K562 (cell line): ENCODE results near the gene SBF1. TPM values are rescaled to one million over a fixed set of nuclear protein-coding genes. Genes with fewer than 3 reads are reported as not detected.

Experiments
- ATAC-seq: fragments of 200-7000 bp; cut with Tn5 transposase; 3 replicates; pipeline ENCODE4 v1.9.1; 2020; ENCODE audit warnings: moderate library complexity
- BruUV-seq: library from RNA; stranded (reverse); fragments of 400-500 nt; replicated peaks from 2 replicates; lab custom pipeline; 2021; lab: Mats Ljungman, UMichigan
- CTCF ChIA-PET: fragments of 300-600 bp; formaldehyde crosslinking; extraction: SDS; loops from one replicate; lab custom pipeline; 2021; ENCODE audit warnings: low intra/inter-chr PET ratio; lab: Yijun Ruan, JAX
- POLR2A ChIA-PET: fragments of 300-600, 350-650 bp; sonication (Branson Sonifier 250); formaldehyde crosslinking; extraction: SDS; loops from one replicate; lab custom pipeline; 2021; ENCODE audit warnings: antibody characterized with exemption, inconsistent platforms; lab: Yijun Ruan, JAX
- DNase-seq, 4 experiments: peaks; one replicate each; pipeline versions ENCODE4 v3.0.0 to v3.0.0-alpha.2; 2011 to 2018; ENCODE audit warnings: low spot score in 3 of 4, mixed read lengths in 3 of 4; ENCODE audit errors: extremely low read depth in 1 of 4
- FAIRE-seq: peaks from 2 replicates; lab custom pipeline; 2011; peaks lifted over from hg19 to GRCh38; lab: Jason Lieb, UNC
- H2AFZ ChIP-seq: 2 replicates; pipeline ENCODE4 v1.6.0; 2011; ENCODE audit warnings: low read depth, low read length, control low read depth, inconsistent platforms
- H3K27ac ChIP-seq: fragments of 200-600 bp; 3 replicates; pipeline ENCODE4 v1.8.0; 2011; ENCODE audit warnings: low read depth, mild to moderate bottlenecking, control low read depth, inconsistent platforms, low read length, moderate library complexity, mixed read lengths; ENCODE audit errors: extremely low read depth
- H3K27me3 ChIP-seq, 2 experiments: fragments of 300-600 bp in 1 of 2; 2 replicates in 1 of 2; 3 replicates in 1 of 2; pipeline versions ENCODE4 v1.6.0 to v1.8.0; 2011; ENCODE audit warnings: inconsistent platforms in 2 of 2, low read length in 2 of 2, mild to moderate bottlenecking in 1 of 2, mixed read lengths in 1 of 2, moderate library complexity in 1 of 2; ENCODE audit not compliant: control insufficient read depth in 2 of 2, insufficient read depth in 2 of 2
- H3K36me3 ChIP-seq: fragments of 300-600 bp; 3 replicates; pipeline ENCODE4 v1.8.0; 2011; ENCODE audit warnings: mild to moderate bottlenecking, low read length, inconsistent platforms; ENCODE audit not compliant: control insufficient read depth, insufficient read depth
- H3K4me1 ChIP-seq, 2 experiments: fragments of 200-600 bp in 1 of 2; replicated peaks in 1 of 2; 2 replicates in 1 of 2; 3 replicates in 1 of 2; pipeline versions ENCODE4 v1.5.1 to v1.8.0; 2011; ENCODE audit warnings: inconsistent platforms in 2 of 2, low read length in 2 of 2, mild to moderate bottlenecking in 1 of 2, mixed read lengths in 1 of 2, moderate library complexity in 1 of 2; ENCODE audit not compliant: control insufficient read depth in 2 of 2, insufficient read depth in 2 of 2
- H3K4me2 ChIP-seq: 2 replicates; pipeline ENCODE4 v1.6.1; 2011; ENCODE audit warnings: low read length, control low read depth, inconsistent platforms, mixed read lengths; ENCODE audit not compliant: insufficient read depth
- H3K4me3 ChIP-seq: fragments of 200-600 bp; sonication (generic), shearing (Covaris generic); 2 replicates; pipeline ENCODE4 v1.5.1; 2016; ENCODE audit warnings: control low read depth, inconsistent platforms
- H3K79me2 ChIP-seq: fragments of 200-600 bp; 3 replicates; pipeline ENCODE4 v1.8.0; 2011; ENCODE audit warnings: low read length, inconsistent platforms; ENCODE audit not compliant: control insufficient read depth, insufficient read depth
- H3K9ac ChIP-seq, 2 experiments: 2 replicates each; pipeline versions ENCODE4 v1.6.0 to v1.6.1; 2011; ENCODE audit warnings: low read depth in 2 of 2, low read length in 2 of 2, control low read depth in 1 of 2, inconsistent platforms in 1 of 2, mild to moderate bottlenecking in 1 of 2, mixed read lengths in 1 of 2; ENCODE audit not compliant: insufficient read depth in 1 of 2
- H3K9me1 ChIP-seq: one replicate; pipeline ENCODE4 v1.6.0; 2011; ENCODE audit warnings: inconsistent platforms, mild to moderate bottlenecking, low read length, moderate library complexity; ENCODE audit not compliant: control insufficient read depth, insufficient read depth
- H3K9me3 ChIP-seq: replicated peaks from 2 replicates; pipeline ENCODE4 v1.5.1; 2011; ENCODE audit warnings: low read depth, low read length, inconsistent platforms; ENCODE audit not compliant: control insufficient read depth, insufficient read depth
- H4K20me1 ChIP-seq: replicated peaks from 2 replicates; pipeline ENCODE4 v1.6.1; 2011; ENCODE audit warnings: low read length, inconsistent platforms, mixed read lengths; ENCODE audit not compliant: control insufficient read depth, insufficient read depth
- KDM4B ChIP-seq, 2 experiments: fragments of 450-650 bp in 1 of 2; sonication (generic) in 1 of 2; IDR thresholded peaks; 2 replicates each; pipeline ENCODE4 v1.6.1; 2016 to 2017; ENCODE audit warnings: borderline replicate concordance in 2 of 2, antibody characterized with exemption in 1 of 2, low read depth in 1 of 2, mild to moderate bottlenecking in 1 of 2
- NR3C1 ChIP-seq: sonication (generic); formaldehyde crosslinking; IDR thresholded peaks from 2 replicates; pipeline ENCODE4 v1.8.1; 2022; ENCODE audit warnings: missing genetic modification reagents
- TSC22D4 ChIP-seq: fragments of 450-650 bp; IDR thresholded peaks from 2 replicates; pipeline ENCODE4 v1.6.1; 2016; ENCODE audit warnings: missing genetic modification characterization, missing biosample characterization, control low read depth
- ZFX ChIP-seq: sonication (generic); formaldehyde crosslinking; IDR thresholded peaks from 2 replicates; pipeline ENCODE4 v1.8.0; 2022; ENCODE audit warnings: mild to moderate bottlenecking, missing genetic modification reagents, moderate library complexity
- WGBS: fragments of 100-300 bp; shearing (Covaris generic); methylation state at CpG from one replicate; pipeline ENCODE4 v1.1.6; 2016; ENCODE audit warnings: low coverage, mixed read lengths; ENCODE audit not compliant: insufficient coverage; ENCODE audit errors: missing lambda C conversion rate; 5-methylcytosine and 5-hydroxymethylcytosine counted together
- in situ Hi-C: fragments of 300-500 bp; cut with MboI; formaldehyde crosslinking; loops from 4 replicates; pipeline ENCODE4 v1.15.0; 2018; ENCODE audit warnings: inconsistent platforms, mixed read lengths
- intact Hi-C: fragments of 100-400 bp; cut with micrococcal nuclease; formaldehyde crosslinking; loops from 2 replicates; pipeline ENCODE4 v1.14.2; 2022
- polyA plus RNA-seq, 8 experiments: library from polyadenylated mRNA; depleted of rRNA in 4 of 8; stranded (reverse) in 5 of 8; unstranded in 3 of 8; fragments of >200 nt; fragmentation: Nextera tagmentation in 2 of 8; fragmentation: Illumina TruSeq in 1 of 8; extraction: Ambion mirVana in 2 of 8; extraction: Trizol in 1 of 8; gene quantifications; 2 replicates each; pipeline versions ENCODE4 v1.2.1 to v1.2.3, GENCODE V29; 2011 to 2014; ENCODE audit warnings: inconsistent platforms in 1 of 8, missing spikeins in 1 of 8
- total RNA-seq, 7 experiments: library from RNA; depleted of rRNA in 6 of 7; stranded (reverse); fragments of >200 nt in 6 of 7; fragmentation: Illumina TruSeq in 2 of 7; extraction: Trizol in 2 of 7; gene quantifications; 2 replicates each; pipeline versions ENCODE4 v1.2.1 to v1.2.3, GENCODE V29; 2011 to 2021; ENCODE audit warnings: low replicate concordance in 1 of 7
- TF ChIP-seq, protein P1 (sequence below): sonication (generic); formaldehyde crosslinking; IDR thresholded peaks from 2 replicates; pipeline ENCODE4 v1.8.1; 2023; ENCODE audit warnings: mild to moderate bottlenecking, missing genetic modification reagents
- TF ChIP-seq, protein P2 (sequence below): fragments of 250-450 bp; sonication (Bioruptor Pico); IDR thresholded peaks from 2 replicates; pipeline ENCODE4 v1.8.0; 2021; ENCODE audit warnings: mild to moderate bottlenecking, moderate library complexity
- TF ChIP-seq, protein P3 (sequence below): fragments of 250-450 bp; sonication (Bioruptor Pico); IDR thresholded peaks from 2 replicates; pipeline ENCODE4 v1.5.0; 2020; ENCODE audit warnings: mild to moderate bottlenecking
- TF ChIP-seq, protein P4 (sequence below): fragments of 450-650 bp; IDR thresholded peaks from 2 replicates; pipeline ENCODE4 v1.7.1; 2018; ENCODE audit warnings: mild to moderate bottlenecking, low read depth; ENCODE audit not compliant: partially characterized antibody
- TF ChIP-seq, protein P5 (sequence below): sonication (generic); formaldehyde crosslinking; IDR thresholded peaks from 2 replicates; pipeline ENCODE4 v1.8.1; 2022; ENCODE audit warnings: missing genetic modification reagents
- TF ChIP-seq, protein P6 (sequence below): fragments of 450-650 bp; IDR thresholded peaks from one replicate; pipeline ENCODE4 v1.6.1; 2018; ENCODE audit warnings: mild to moderate bottlenecking, moderate library complexity; ENCODE audit not compliant: partially characterized antibody

SBF1 gene
- total and polyA plus RNA-seq, 9 of the 15 experiments (the other 6 are each of a cell fraction or from before 2014, with no cell fraction given): 0.44 to 50.4 (median 11.4) TPM

DNA sequence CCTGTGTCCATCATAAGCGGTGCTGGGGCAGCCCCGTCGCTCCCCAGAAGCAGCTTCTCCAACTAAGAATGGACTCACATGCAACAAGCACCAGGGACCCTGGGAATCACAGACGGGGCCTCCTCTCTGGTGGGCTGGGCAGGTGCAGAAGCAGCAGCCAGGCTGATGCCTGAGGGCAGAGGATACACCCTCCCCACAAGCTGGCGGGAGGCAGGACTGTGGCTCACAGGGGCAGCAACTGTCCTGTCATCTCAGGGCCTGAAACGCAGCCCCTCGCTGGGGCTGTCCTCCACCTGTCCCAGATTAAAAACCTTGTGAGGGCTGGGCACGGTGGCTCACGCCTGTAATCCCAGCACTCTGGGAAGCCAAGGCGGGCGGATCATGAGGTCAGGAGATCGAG, 3.1 kb upstream of the SBF1 start:
- Histone ChIP-seq H3K79me2 (peaks cover 14% of the 10 kb centered on the region), H3K4me2 (no peak overlapping the region), H3K27me3 (no peaks in the 10 kb centered on the region), H4K20me1 (peaks cover 12% of the 10 kb centered on the region), H3K4me1 (peaks cover 13 to 57% of the 10 kb centered on the region in 2 experiments; a peak in 4 of 5 replicates), H3K36me3 (0 out of 3 replicates have a peak, but pooled peaks cover 2% of the 10 kb centered on the region), H3K4me3 (no peak overlapping the region), H3K9me1 (no peaks in the 10 kb centered on the region), H3K27ac (no peak overlapping the region), H2AFZ (no peak overlapping the region), H3K9ac (no peak overlapping the region), H3K9me3 (no peaks in the 10 kb centered on the region)
- intact Hi-C loops (no loop called here), in situ Hi-C loops (no loop called here)
- ATAC-seq (no peak), FAIRE-seq (no peak), DNase-seq (no peak)
- no peak for TF ChIP-seq ZFX (CRISPR knock-in tag)
- TF ChIP-seq KDM4B (IDR thresholded peaks at IDR 0.05; ENCODE audit: borderline replicate concordance in 2 of 2, low read depth in 1 of 2): no peak
- TF ChIP-seq, protein P1, sequence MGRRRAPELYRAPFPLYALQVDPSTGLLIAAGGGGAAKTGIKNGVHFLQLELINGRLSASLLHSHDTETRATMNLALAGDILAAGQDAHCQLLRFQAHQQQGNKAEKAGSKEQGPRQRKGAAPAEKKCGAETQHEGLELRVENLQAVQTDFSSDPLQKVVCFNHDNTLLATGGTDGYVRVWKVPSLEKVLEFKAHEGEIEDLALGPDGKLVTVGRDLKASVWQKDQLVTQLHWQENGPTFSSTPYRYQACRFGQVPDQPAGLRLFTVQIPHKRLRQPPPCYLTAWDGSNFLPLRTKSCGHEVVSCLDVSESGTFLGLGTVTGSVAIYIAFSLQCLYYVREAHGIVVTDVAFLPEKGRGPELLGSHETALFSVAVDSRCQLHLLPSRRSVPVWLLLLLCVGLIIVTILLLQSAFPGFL (CRISPR knock-in tag): no peak
- TF ChIP-seq TSC22D4 (tag): no peak
- TF ChIP-seq, protein P2, sequence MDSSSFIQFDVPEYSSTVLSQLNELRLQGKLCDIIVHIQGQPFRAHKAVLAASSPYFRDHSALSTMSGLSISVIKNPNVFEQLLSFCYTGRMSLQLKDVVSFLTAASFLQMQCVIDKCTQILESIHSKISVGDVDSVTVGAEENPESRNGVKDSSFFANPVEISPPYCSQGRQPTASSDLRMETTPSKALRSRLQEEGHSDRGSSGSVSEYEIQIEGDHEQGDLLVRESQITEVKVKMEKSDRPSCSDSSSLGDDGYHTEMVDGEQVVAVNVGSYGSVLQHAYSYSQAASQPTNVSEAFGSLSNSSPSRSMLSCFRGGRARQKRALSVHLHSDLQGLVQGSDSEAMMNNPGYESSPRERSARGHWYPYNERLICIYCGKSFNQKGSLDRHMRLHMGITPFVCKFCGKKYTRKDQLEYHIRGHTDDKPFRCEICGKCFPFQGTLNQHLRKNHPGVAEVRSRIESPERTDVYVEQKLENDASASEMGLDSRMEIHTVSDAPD (CRISPR knock-in tag): no peak
- no peak for TF ChIP-seq NR3C1 (CRISPR knock-in tag)
- TF ChIP-seq, protein P3, sequence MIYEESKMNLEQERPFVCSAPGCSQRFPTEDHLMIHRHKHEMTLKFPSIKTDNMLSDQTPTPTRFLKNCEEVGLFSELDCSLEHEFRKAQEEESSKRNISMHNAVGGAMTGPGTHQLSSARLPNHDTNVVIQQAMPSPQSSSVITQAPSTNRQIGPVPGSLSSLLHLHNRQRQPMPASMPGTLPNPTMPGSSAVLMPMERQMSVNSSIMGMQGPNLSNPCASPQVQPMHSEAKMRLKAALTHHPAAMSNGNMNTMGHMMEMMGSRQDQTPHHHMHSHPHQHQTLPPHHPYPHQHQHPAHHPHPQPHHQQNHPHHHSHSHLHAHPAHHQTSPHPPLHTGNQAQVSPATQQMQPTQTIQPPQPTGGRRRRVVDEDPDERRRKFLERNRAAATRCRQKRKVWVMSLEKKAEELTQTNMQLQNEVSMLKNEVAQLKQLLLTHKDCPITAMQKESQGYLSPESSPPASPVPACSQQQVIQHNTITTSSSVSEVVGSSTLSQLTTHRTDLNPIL: no peak
- TF ChIP-seq, protein P4, sequence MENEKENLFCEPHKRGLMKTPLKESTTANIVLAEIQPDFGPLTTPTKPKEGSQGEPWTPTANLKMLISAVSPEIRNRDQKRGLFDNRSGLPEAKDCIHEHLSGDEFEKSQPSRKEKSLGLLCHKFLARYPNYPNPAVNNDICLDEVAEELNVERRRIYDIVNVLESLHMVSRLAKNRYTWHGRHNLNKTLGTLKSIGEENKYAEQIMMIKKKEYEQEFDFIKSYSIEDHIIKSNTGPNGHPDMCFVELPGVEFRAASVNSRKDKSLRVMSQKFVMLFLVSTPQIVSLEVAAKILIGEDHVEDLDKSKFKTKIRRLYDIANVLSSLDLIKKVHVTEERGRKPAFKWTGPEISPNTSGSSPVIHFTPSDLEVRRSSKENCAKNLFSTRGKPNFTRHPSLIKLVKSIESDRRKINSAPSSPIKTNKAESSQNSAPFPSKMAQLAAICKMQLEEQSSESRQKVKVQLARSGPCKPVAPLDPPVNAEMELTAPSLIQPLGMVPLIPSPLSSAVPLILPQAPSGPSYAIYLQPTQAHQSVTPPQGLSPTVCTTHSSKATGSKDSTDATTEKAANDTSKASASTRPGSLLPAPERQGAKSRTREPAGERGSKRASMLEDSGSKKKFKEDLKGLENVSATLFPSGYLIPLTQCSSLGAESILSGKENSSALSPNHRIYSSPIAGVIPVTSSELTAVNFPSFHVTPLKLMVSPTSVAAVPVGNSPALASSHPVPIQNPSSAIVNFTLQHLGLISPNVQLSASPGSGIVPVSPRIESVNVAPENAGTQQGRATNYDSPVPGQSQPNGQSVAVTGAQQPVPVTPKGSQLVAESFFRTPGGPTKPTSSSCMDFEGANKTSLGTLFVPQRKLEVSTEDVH: no peak
- TF ChIP-seq, protein P5, sequence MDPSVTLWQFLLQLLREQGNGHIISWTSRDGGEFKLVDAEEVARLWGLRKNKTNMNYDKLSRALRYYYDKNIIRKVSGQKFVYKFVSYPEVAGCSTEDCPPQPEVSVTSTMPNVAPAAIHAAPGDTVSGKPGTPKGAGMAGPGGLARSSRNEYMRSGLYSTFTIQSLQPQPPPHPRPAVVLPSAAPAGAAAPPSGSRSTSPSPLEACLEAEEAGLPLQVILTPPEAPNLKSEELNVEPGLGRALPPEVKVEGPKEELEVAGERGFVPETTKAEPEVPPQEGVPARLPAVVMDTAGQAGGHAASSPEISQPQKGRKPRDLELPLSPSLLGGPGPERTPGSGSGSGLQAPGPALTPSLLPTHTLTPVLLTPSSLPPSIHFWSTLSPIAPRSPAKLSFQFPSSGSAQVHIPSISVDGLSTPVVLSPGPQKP (CRISPR knock-in tag): no peak
- TF ChIP-seq, protein P6, sequence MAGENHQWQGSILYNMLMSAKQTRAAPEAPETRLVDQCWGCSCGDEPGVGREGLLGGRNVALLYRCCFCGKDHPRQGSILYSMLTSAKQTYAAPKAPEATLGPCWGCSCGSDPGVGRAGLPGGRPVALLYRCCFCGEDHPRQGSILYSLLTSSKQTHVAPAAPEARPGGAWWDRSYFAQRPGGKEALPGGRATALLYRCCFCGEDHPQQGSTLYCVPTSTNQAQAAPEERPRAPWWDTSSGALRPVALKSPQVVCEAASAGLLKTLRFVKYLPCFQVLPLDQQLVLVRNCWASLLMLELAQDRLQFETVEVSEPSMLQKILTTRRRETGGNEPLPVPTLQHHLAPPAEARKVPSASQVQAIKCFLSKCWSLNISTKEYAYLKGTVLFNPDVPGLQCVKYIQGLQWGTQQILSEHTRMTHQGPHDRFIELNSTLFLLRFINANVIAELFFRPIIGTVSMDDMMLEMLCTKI: no peak
- CTCF ChIA-PET: no interaction called here
- BruUV-seq: no TSS peak
- 78% methylated on average over 8 of the region's 12 CpGs for WGBS
- POLR2A ChIA-PET: no interaction called here
